ENCODE data around the gene ARCN1.
"Not testable (repeated sequence)": the region's sequence is repeated elsewhere in the genome, so short reads cannot be mapped to it uniquely, and the experiment has no call there.

DNA sequence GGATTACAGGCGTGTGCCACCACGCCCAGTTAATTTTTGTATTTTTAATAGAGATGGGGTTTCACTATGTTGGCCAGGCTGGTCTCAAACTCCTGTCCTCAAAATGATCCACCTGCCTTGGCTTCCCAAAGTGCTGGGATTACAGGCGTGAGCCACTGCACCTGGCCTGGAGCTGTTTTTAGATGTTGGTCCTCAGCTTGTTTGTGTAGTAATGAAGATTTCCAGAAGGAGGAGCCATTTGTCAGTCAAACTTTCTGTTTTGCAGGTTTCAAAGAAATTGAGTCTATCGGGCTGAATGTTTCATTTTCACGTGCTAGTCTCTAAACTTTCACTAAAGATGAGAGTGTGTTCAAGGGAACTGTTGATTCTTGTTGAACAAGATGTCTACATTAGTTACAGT is 22.8 kb downstream of the ARCN1 start:
- TF ChIP-seq, protein P1, sequence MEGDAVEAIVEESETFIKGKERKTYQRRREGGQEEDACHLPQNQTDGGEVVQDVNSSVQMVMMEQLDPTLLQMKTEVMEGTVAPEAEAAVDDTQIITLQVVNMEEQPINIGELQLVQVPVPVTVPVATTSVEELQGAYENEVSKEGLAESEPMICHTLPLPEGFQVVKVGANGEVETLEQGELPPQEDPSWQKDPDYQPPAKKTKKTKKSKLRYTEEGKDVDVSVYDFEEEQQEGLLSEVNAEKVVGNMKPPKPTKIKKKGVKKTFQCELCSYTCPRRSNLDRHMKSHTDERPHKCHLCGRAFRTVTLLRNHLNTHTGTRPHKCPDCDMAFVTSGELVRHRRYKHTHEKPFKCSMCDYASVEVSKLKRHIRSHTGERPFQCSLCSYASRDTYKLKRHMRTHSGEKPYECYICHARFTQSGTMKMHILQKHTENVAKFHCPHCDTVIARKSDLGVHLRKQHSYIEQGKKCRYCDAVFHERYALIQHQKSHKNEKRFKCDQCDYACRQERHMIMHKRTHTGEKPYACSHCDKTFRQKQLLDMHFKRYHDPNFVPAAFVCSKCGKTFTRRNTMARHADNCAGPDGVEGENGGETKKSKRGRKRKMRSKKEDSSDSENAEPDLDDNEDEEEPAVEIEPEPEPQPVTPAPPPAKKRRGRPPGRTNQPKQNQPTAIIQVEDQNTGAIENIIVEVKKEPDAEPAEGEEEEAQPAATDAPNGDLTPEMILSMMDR (IDR thresholded peaks at IDR 0.05): peak in 4 of 6 experiments; percentile 24 to 47 (median 43)
- TF ChIP-seq POLR2A (IDR thresholded peaks at IDR 0.05): not testable (repeated sequence)
